Limb (tissue), 2 donors: Measurements from ENCODE around the gene COL27A1.

Experiments used
- DNase-seq, 2 donors: peaks; one replicate each; pipeline ENCODE4 v3.0.0-alpha.2; 2016; ENCODE audit errors: extremely low spot score in 2 of 2

COL27A1 gene

GRCh38 chr9:114166614-114167572 is 11.6 kb downstream of the COL27A1 start:
- no peak for DNase-seq

- DNase-seq = no peak
Observed at GRCh38 chr9:114167591-114168091, 12.3 kb downstream of the COL27A1 start.

GRCh38 chr9:114168281-114169028 is 13.1 kb downstream of the COL27A1 start:
- no peak for DNase-seq

GRCh38 chr9:114169029-114169951 is 14.0 kb downstream of the COL27A1 start:
- no peak for DNase-seq

- DNase-seq = peak in 1 of 2 donors; percentile 76
Observed at GRCh38 chr9:114169952-114170770, 14.8 kb downstream of the COL27A1 start.

- DNase-seq = no peak
Observed at GRCh38 chr9:114170771-114171461, 15.6 kb downstream of the COL27A1 start.

- no peak for DNase-seq
Observed at GRCh38 chr9:114171500-114171899, 16.2 kb downstream of the COL27A1 start.

- DNase-seq = peak; percentile 36 to 69
Observed at GRCh38 chr9:114172981-114173833, 17.9 kb downstream of the COL27A1 start.

- no peak for DNase-seq
Observed at GRCh38 chr9:114174557-114174875, 19.2 kb downstream of the COL27A1 start.

GRCh38 chr9:114174876-114175771 is 19.8 kb downstream of the COL27A1 start:
- DNase-seq = peak; percentile 68 to 82

- no peak for DNase-seq
Observed at GRCh38 chr9:114176624-114177291, 21.4 kb downstream of the COL27A1 start.

GRCh38 chr9:114177423-114178064 is 22.2 kb downstream of the COL27A1 start:
- DNase-seq = no peak

GRCh38 chr9:114178076-114178475 is 22.7 kb downstream of the COL27A1 start:
- no peak for DNase-seq

- no peak for DNase-seq
Observed at GRCh38 chr9:114178756-114179450, 23.6 kb downstream of the COL27A1 start.

GRCh38 chr9:114179516-114179915 is 24.2 kb downstream of the COL27A1 start:
- DNase-seq = no peak
